HepG2 (cell line): Measurements from ENCODE around the gene VAPB. TPM values are rescaled to one million over a fixed set of nuclear protein-coding genes. Genes with fewer than 3 reads are reported as not detected.

ENCODE experiments used
- ATAC-seq: fragments of 200-7000 bp; cut with Tn5 transposase; 3 replicates; pipeline ENCODE4 v1.9.1; 2020; ENCODE audit warnings: mild to moderate bottlenecking, moderate library complexity
- BruUV-seq: library from RNA; stranded (reverse); fragments of 400-500 nt; replicated peaks from 2 replicates; lab custom pipeline; 2021; lab: Mats Ljungman, UMichigan
- CTCF ChIA-PET: fragments of 300-600 bp; formaldehyde crosslinking; extraction: SDS; loops from one replicate; lab custom pipeline; 2021; ENCODE audit warnings: low total read pairs, inconsistent platforms, low intra/inter-chr PET ratio; lab: Yijun Ruan, JAX
- POLR2A ChIA-PET: fragments of 350-600 bp; sonication (Branson Sonifier 250); formaldehyde crosslinking; loops from one replicate; lab custom pipeline; 2020; ENCODE audit warnings: antibody characterized with exemption, inconsistent platforms; lab: Yijun Ruan, JAX
- DNase-seq: peaks from one replicate; pipeline ENCODE4 v3.0.0-alpha.2; 2015; ENCODE audit warnings: low spot score
- FAIRE-seq: peaks from 3 replicates; lab custom pipeline; 2011; peaks lifted over from hg19 to GRCh38; lab: Jason Lieb, UNC
- H2AFZ ChIP-seq: one replicate; pipeline ENCODE4 v1.6.1; 2011; ENCODE audit warnings: low read length, inconsistent platforms
- H3K27ac ChIP-seq: fragments of 300-600 bp; 3 replicates; pipeline ENCODE4 v1.8.0; 2011; ENCODE audit warnings: mixed run types, mild to moderate bottlenecking, mixed read lengths, low read length, inconsistent platforms; ENCODE audit not compliant: insufficient read depth; ENCODE audit errors: extremely low read length
- H3K27me3 ChIP-seq, 2 experiments: fragments of 200-600 bp in 1 of 2; 2 replicates in 1 of 2; 3 replicates in 1 of 2; pipeline versions ENCODE4 v1.6.0 to v1.8.0; 2011; ENCODE audit warnings: low read length in 2 of 2, mild to moderate bottlenecking in 2 of 2, moderate library complexity in 2 of 2, inconsistent platforms in 1 of 2; ENCODE audit not compliant: insufficient read depth in 2 of 2, control insufficient read depth in 1 of 2
- H3K36me3 ChIP-seq, 2 experiments: fragments of 200-600 bp in 1 of 2; replicated peaks in 1 of 2; 2 replicates in 1 of 2; 3 replicates in 1 of 2; pipeline versions ENCODE4 v1.5.1 to v1.8.0; 2011; ENCODE audit warnings: low read length in 2 of 2, inconsistent platforms in 1 of 2; ENCODE audit not compliant: insufficient read depth in 2 of 2, control insufficient read depth in 1 of 2
- H3K4me1 ChIP-seq: 2 replicates; pipeline ENCODE4 v1.5.1; 2012; ENCODE audit warnings: low read length, inconsistent platforms; ENCODE audit not compliant: insufficient read depth
- H3K4me2 ChIP-seq: 2 replicates; pipeline ENCODE4 v1.6.0; 2011; ENCODE audit warnings: low read depth, low read length, inconsistent platforms
- H3K4me3 ChIP-seq, 3 experiments: fragments of 200-600 bp in 1 of 3; sonication (generic), shearing (Covaris generic) in 1 of 3; replicated peaks in 1 of 3; 2 replicates each; pipeline ENCODE4 v1.5.1; 2011 to 2016; ENCODE audit warnings: low read length in 3 of 3, inconsistent platforms in 2 of 3, low read depth in 2 of 3, mild to moderate bottlenecking in 2 of 3, control low read depth in 1 of 3, mixed read lengths in 1 of 3; ENCODE audit not compliant: insufficient read depth in 1 of 3
- H3K79me2 ChIP-seq: one replicate; pipeline ENCODE4 v1.6.1; 2011; ENCODE audit warnings: low read length, inconsistent platforms; ENCODE audit not compliant: insufficient read depth
- H3K9ac ChIP-seq: 2 replicates; pipeline ENCODE4 v1.6.0; 2011; ENCODE audit warnings: mild to moderate bottlenecking, low read depth, low read length, inconsistent platforms; ENCODE audit not compliant: insufficient read depth
- H3K9me3 ChIP-seq: 2 replicates; pipeline ENCODE4 v1.5.1; 2012; ENCODE audit warnings: mild to moderate bottlenecking, low read length
- H4K20me1 ChIP-seq: 2 replicates; pipeline ENCODE4 v1.6.0; 2011; ENCODE audit warnings: inconsistent platforms, mild to moderate bottlenecking, low read length, moderate library complexity; ENCODE audit not compliant: insufficient read depth
- AKAP8 ChIP-seq: sonication (generic); formaldehyde crosslinking; IDR thresholded peaks from 2 replicates; pipeline ENCODE4 v1.5.1; 2020; ENCODE audit warnings: mild to moderate bottlenecking, missing genetic modification reagents
- ISL2 ChIP-seq: sonication (generic); formaldehyde crosslinking; IDR thresholded peaks from 2 replicates; pipeline ENCODE4 v1.5.0; 2020; ENCODE audit warnings: missing genetic modification reagents
- SRSF9 ChIP-seq: fragments of 200-400 bp; formaldehyde crosslinking; IDR thresholded peaks from 2 replicates; pipeline ENCODE4 v1.6.1; 2018; ENCODE audit warnings: borderline replicate concordance, mild to moderate bottlenecking, low read depth, low read length; ENCODE audit not compliant: insufficient read depth, poor library complexity, severe bottlenecking
- ZNF678 ChIP-seq: sonication (generic); formaldehyde crosslinking; IDR thresholded peaks from 2 replicates; pipeline ENCODE4 v1.4.0; 2020; ENCODE audit warnings: mild to moderate bottlenecking, missing genetic modification reagents
- ZNF737 ChIP-seq: sonication (generic); formaldehyde crosslinking; IDR thresholded peaks from 2 replicates; pipeline ENCODE4 v1.5.0; 2020; ENCODE audit warnings: missing genetic modification reagents, mild to moderate bottlenecking, borderline replicate concordance
- WGBS: methylation state at CpG from one replicate; pipeline ENCODE4 v1.1.6; 2017; ENCODE audit warnings: low lambda C conversion rate; 5-methylcytosine and 5-hydroxymethylcytosine counted together
- in situ Hi-C: cut with HindIII; loops from 2 replicates; pipeline ENCODE4 v1.10.0; 2017; ENCODE audit warnings: low pct_unique_long_range_greater_than_20kb; ENCODE audit not compliant: extremely low pct_ligation_motif_present
- intact Hi-C: fragments of 100-400 bp; cut with micrococcal nuclease; formaldehyde crosslinking; loops from one replicate; pipeline ENCODE4 v1.10.0; 2022; ENCODE audit not compliant: unreplicated experiment
- polyA plus RNA-seq, 8 experiments: library from polyadenylated mRNA; depleted of rRNA in 3 of 8; stranded (reverse) in 7 of 8; unstranded in 1 of 8; fragments of >200 nt; fragmentation: Illumina TruSeq in 4 of 8; extraction: Trizol in 4 of 8; gene quantifications; 2 replicates each; pipeline versions ENCODE4 v1.2.1 to v1.2.3, GENCODE V29; 2011 to 2016; ENCODE audit warnings: low read depth in 4 of 8, missing spikeins in 1 of 8, mixed read lengths in 1 of 8; ENCODE audit not compliant: insufficient read depth in 1 of 8
- total RNA-seq, 5 experiments: library from RNA; depleted of rRNA; stranded (reverse); fragments of >200 nt; fragmentation: Illumina TruSeq; extraction: Trizol; gene quantifications; 2 replicates each; pipeline ENCODE4 v1.2.3, GENCODE V29; 2016; ENCODE audit warnings: low read depth in 1 of 5
- TF ChIP-seq, protein P1 (sequence below): sonication (generic); formaldehyde crosslinking; IDR thresholded peaks from 2 replicates; pipeline ENCODE4 v1.4.0; 2020; ENCODE audit warnings: missing genetic modification reagents, borderline replicate concordance
- TF ChIP-seq, protein P2 (sequence below): sonication (generic); formaldehyde crosslinking; IDR thresholded peaks from 2 replicates; pipeline ENCODE4 v1.8.0; 2022; ENCODE audit warnings: mild to moderate bottlenecking, missing genetic modification reagents
- TF ChIP-seq, protein P3 (sequence below): sonication (generic); formaldehyde crosslinking; IDR thresholded peaks from 2 replicates; pipeline ENCODE4 v1.9.0; 2022; ENCODE audit warnings: low read depth, missing genetic modification reagents

VAPB gene
- total and polyA plus RNA-seq, 2 of the 13 experiments (the other 11 are each of a cell fraction or from before 2014, with no cell fraction given) = 18.6 to 48.5 TPM

DNA sequence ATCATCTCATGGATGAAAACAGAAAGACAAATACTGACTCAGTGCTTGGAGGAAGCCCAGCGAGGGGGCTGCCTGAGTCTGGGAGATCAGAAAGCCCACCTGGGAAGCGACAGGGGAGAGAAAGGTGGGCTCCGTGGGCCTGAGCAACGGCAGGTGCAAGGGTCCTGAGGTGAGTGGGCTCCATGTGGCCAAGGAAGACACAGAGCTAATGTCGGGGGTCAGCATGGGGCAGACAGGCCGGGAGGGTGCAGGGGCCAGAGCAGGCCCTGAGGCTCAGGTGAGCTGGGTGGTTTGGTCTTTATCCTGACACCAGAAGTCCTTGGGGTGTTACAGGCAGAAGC is 107.4 kb downstream of the VAPB start (continued):
- TF ChIP-seq, protein P1, sequence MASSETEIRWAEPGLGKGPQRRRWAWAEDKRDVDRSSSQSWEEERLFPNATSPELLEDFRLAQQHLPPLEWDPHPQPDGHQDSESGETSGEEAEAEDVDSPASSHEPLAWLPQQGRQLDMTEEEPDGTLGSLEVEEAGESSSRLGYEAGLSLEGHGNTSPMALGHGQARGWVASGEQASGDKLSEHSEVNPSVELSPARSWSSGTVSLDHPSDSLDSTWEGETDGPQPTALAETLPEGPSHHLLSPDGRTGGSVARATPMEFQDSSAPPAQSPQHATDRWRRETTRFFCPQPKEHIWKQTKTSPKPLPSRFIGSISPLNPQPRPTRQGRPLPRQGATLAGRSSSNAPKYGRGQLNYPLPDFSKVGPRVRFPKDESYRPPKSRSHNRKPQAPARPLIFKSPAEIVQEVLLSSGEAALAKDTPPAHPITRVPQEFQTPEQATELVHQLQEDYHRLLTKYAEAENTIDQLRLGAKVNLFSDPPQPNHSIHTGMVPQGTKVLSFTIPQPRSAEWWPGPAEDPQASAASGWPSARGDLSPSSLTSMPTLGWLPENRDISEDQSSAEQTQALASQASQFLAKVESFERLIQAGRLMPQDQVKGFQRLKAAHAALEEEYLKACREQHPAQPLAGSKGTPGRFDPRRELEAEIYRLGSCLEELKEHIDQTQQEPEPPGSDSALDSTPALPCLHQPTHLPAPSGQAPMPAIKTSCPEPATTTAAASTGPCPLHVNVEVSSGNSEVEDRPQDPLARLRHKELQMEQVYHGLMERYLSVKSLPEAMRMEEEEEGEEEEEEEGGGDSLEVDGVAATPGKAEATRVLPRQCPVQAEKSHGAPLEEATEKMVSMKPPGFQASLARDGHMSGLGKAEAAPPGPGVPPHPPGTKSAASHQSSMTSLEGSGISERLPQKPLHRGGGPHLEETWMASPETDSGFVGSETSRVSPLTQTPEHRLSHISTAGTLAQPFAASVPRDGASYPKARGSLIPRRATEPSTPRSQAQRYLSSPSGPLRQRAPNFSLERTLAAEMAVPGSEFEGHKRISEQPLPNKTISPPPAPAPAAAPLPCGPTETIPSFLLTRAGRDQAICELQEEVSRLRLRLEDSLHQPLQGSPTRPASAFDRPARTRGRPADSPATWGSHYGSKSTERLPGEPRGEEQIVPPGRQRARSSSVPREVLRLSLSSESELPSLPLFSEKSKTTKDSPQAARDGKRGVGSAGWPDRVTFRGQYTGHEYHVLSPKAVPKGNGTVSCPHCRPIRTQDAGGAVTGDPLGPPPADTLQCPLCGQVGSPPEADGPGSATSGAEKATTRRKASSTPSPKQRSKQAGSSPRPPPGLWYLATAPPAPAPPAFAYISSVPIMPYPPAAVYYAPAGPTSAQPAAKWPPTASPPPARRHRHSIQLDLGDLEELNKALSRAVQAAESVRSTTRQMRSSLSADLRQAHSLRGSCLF (CRISPR knock-in tag) = no peak
- TF ChIP-seq SRSF9 (no peak), AKAP8 (CRISPR knock-in tag) (no peak), ZNF737 (CRISPR knock-in tag) (no peak)
- TF ChIP-seq, protein P2, sequence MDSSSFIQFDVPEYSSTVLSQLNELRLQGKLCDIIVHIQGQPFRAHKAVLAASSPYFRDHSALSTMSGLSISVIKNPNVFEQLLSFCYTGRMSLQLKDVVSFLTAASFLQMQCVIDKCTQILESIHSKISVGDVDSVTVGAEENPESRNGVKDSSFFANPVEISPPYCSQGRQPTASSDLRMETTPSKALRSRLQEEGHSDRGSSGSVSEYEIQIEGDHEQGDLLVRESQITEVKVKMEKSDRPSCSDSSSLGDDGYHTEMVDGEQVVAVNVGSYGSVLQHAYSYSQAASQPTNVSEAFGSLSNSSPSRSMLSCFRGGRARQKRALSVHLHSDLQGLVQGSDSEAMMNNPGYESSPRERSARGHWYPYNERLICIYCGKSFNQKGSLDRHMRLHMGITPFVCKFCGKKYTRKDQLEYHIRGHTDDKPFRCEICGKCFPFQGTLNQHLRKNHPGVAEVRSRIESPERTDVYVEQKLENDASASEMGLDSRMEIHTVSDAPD (CRISPR knock-in tag) = no peak

DNA sequence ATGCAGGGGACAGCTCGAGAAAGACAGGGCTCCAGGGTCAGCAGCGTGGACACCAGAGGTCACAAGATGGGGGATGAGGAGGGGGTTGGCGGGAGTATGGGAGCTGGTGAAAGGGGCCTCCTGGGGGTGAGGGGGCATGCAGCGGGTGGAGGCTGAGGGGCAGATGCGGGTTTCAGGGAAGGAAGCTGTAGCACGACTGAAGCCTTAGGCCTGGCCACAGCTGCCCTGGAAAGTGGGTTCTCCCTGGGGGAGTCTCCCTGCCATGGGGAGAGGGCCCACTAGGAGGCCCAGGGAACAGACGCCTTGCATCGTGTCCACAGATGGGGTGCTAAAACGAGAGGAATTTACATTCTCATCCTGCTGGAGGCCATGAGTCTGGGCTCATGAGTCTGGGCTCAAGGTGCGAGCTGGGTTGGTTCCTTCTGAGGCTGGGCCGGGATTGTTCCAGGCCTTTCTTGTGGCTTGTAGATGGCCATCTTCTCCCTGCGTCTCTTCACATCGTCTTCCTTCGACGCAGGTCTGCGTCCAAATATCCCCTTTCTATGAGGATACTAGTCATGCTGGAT is 108.1 kb downstream of the VAPB start:
- BruUV-seq = no TSS peak
- POLR2A ChIA-PET = no interaction called here
- Histone ChIP-seq H3K79me2 (no peaks in the 10 kb centered on the region), H3K4me2 (no peak overlapping the region), H2AFZ (no peak overlapping the region), H3K9me3 (0 out of 2 replicates have a peak, but pooled peaks cover 8% of the 10 kb centered on the region), H3K36me3 (no peaks in the 10 kb centered on the region), H3K27ac (no peak overlapping the region), H3K4me1 (no peaks in the 10 kb centered on the region), H4K20me1 (no peaks in the 10 kb centered on the region), H3K27me3 (peaks cover 6 to 15% of the 10 kb centered on the region in 2 experiments; a peak in 3 of 5 replicates), H3K4me3 (no peak overlapping the region), H3K9ac (no peak overlapping the region)
- no peak for FAIRE-seq
- TF ChIP-seq ISL2 (CRISPR knock-in tag) (no peak), ZNF678 (no peak)
- TF ChIP-seq, protein P3, sequence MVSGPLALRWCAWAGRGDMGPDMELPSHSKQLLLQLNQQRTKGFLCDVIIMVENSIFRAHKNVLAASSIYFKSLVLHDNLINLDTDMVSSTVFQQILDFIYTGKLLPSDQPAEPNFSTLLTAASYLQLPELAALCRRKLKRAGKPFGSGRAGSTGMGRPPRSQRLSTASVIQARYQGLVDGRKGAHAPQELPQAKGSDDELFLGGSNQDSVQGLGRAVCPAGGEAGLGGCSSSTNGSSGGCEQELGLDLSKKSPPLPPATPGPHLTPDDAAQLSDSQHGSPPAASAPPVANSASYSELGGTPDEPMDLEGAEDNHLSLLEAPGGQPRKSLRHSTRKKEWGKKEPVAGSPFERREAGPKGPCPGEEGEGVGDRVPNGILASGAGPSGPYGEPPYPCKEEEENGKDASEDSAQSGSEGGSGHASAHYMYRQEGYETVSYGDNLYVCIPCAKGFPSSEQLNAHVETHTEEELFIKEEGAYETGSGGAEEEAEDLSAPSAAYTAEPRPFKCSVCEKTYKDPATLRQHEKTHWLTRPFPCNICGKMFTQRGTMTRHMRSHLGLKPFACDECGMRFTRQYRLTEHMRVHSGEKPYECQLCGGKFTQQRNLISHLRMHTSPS (CRISPR knock-in tag) = no peak
- no peak for DNase-seq
- CTCF ChIA-PET = no interaction called here
- WGBS = 51% methylated on average over 16 of the region's 16 CpGs
- intact Hi-C loops (no loop called here), in situ Hi-C loops (no loop called here)
- no peak for ATAC-seq
